Lower lobe of right lung (tissue), 2 donors: Measurements from ENCODE around the gene MOGAT2. TPM values are rescaled to one million over a fixed set of nuclear protein-coding genes. Genes with fewer than 3 reads are reported as not detected.

ENCODE experiments used
- ATAC-seq, 2 donors: fragments of 200-7000 bp; cut with Tn5 transposase; one replicate each; pipeline ENCODE4 v1.9.1; 2020 to 2022; ENCODE audit warnings: mild to moderate bottlenecking in 2 of 2, moderate library complexity in 2 of 2
- DNase-seq: peaks from one replicate; pipeline ENCODE4 v3.0.0-alpha.2; 2020
- H3K27ac ChIP-seq: fragments of 200-600 bp; one replicate; pipeline ENCODE4 v1.8.0; 2022
- H3K27me3 ChIP-seq: fragments of 200-600 bp; one replicate; pipeline ENCODE4 v1.8.0; 2022; ENCODE audit warnings: low read depth
- H3K36me3 ChIP-seq: fragments of 200-600 bp; one replicate; pipeline ENCODE4 v1.8.0; 2022; ENCODE audit warnings: mild to moderate bottlenecking
- H3K4me1 ChIP-seq: fragments of 200-600 bp; one replicate; pipeline ENCODE4 v1.8.0; 2022
- H3K4me3 ChIP-seq: fragments of 200-600 bp; one replicate; pipeline ENCODE4 v1.8.0; 2022; ENCODE audit warnings: mild to moderate bottlenecking
- H3K9me3 ChIP-seq: fragments of 200-600 bp; one replicate; pipeline ENCODE4 v1.8.0; 2022
- CTCF ChIP-seq: fragments of 200-600 bp; IDR thresholded peaks from one replicate; pipeline ENCODE4 v1.8.0; 2022; ENCODE audit warnings: antibody characterized with exemption, mild to moderate bottlenecking
- intact Hi-C: fragments of 100-400 bp; cut with DNase I; formaldehyde crosslinking; loops from one replicate; pipeline ENCODE4 v1.11.0; 2022
- total RNA-seq: library from RNA; stranded (reverse); fragmentation: NEBNext Ultra II Directional; extraction: Animal tissue kit (Norgen Biotek cat#: 25700); gene quantifications from one replicate; pipeline ENCODE4 v1.2.1, GENCODE V29; 2021
- donor health status: DM: no; HTN: yes; CAD: no; lungs with severe emphysema.

Gene MOGAT2
- total RNA-seq, 1 donor from 2014 or later, result not detected

GRCh38 chr11:75700940-75701339 lies 16.7 kb upstream of the MOGAT2 start:
- ATAC-seq, result no peak
- intact Hi-C loops, result no loop called here

GRCh38 chr11:75703695-75704237 lies 13.9 kb upstream of the MOGAT2 start:
- H3K4me1 ChIP-seq, result no peaks in the 10 kb centered on the region
- no peak for DNase-seq

More at GRCh38 chr11:75700940-75701339, 16.7 kb upstream of the MOGAT2 start:
- Histone ChIP-seq H3K4me3 (no peak overlapping the region), H3K9me3 (no peaks in the 10 kb centered on the region), H3K36me3 (no peaks in the 10 kb centered on the region), H3K27ac (no peak overlapping the region), H3K27me3 (peaks cover 4% of the 10 kb centered on the region), H3K4me1 (no peaks in the 10 kb centered on the region)
- TF ChIP-seq CTCF, result no peak
- DNase-seq, result no peak

GRCh38 chr11:75705541-75705940 lies 12.1 kb upstream of the MOGAT2 start:
- Histone ChIP-seq H3K4me3 (no peak overlapping the region), H3K27me3 (no peaks in the 10 kb centered on the region), H3K27ac (no peak overlapping the region), H3K9me3 (no peaks in the 10 kb centered on the region), H3K36me3 (no peaks in the 10 kb centered on the region), H3K4me1 (no peaks in the 10 kb centered on the region)
- intact Hi-C loops, result no loop called here
- DNase-seq (no peak), ATAC-seq (no peak)
- no peak for TF ChIP-seq CTCF

More at GRCh38 chr11:75703695-75704237, 13.9 kb upstream of the MOGAT2 start:
- no peak for TF ChIP-seq CTCF
- ATAC-seq, result no peak
- Histone ChIP-seq H3K4me3 (no peak overlapping the region), H3K27me3 (peaks cover 4% of the 10 kb centered on the region), H3K27ac (no peak overlapping the region), H3K9me3 (no peaks in the 10 kb centered on the region), H3K36me3 (no peaks in the 10 kb centered on the region)
- intact Hi-C loops, result no loop called here

- H3K27ac ChIP-seq, result no peak overlapping the region
- no peak overlapping the region for H3K4me3 ChIP-seq
- no peaks in the 10 kb centered on the region for H3K4me1 ChIP-seq
- TF ChIP-seq CTCF, result peak; percentile 98
- H3K36me3 ChIP-seq, result no peaks in the 10 kb centered on the region
- H3K27me3 ChIP-seq, result no peaks in the 10 kb centered on the region
- intact Hi-C loops, result no loop called here
- H3K9me3 ChIP-seq, result no peaks in the 10 kb centered on the region
- peak; percentile 95 to 97 for ATAC-seq
- DNase-seq, result peak; percentile 84
Observed at GRCh38 chr11:75706260-75706729, 11.3 kb upstream of the MOGAT2 start.

DNA sequence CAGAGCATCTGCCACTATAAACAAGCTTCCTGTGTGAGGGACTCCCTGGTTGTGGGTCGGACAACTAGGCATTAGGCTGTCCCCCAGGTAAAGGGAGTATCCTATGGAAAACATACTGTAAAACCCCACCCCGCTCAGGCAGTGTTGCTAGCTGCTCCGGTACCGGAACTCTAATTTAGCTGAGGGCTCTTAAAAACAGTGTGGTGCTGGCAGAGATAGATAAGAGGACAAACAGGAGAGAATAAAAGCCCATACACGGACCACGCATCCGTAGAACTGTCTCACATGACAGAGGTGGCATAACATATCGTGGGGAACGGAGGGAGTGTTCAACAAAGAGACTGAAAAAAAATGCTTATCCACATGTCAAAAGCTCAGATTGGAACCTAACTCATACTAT lies 3.4 kb upstream of the MOGAT2 start:
- no peak for TF ChIP-seq CTCF
- no peaks in the 10 kb centered on the region for H3K4me1 ChIP-seq
- no peak overlapping the region for H3K27ac ChIP-seq
- no peaks in the 10 kb centered on the region for H3K36me3 ChIP-seq
- no peak for DNase-seq
- H3K4me3 ChIP-seq, result no peak overlapping the region
- no peaks in the 10 kb centered on the region for H3K9me3 ChIP-seq
- ATAC-seq, result no peak
- intact Hi-C loops, result no loop called here
- no peaks in the 10 kb centered on the region for H3K27me3 ChIP-seq
